HepG2 (cell line): ENCODE data around the gene ETV5. TPM values are rescaled to one million over a fixed set of nuclear protein-coding genes. Genes with fewer than 3 reads are reported as not detected.

Source experiments
- ARHGAP35 ChIP-seq: sonication (generic); formaldehyde crosslinking; IDR thresholded peaks from 2 replicates; pipeline ENCODE4 v1.9.0; 2022; ENCODE audit warnings: mild to moderate bottlenecking, inconsistent platforms, moderate library complexity, missing genetic modification reagents, borderline replicate concordance
- BCL6 ChIP-seq: IDR thresholded peaks from 2 replicates; pipeline ENCODE4 v1.6.1; 2016; ENCODE audit warnings: missing genetic modification reagents, missing compliant biosample characterization
- BRD4 ChIP-seq: sonication (generic); formaldehyde crosslinking; IDR thresholded peaks from 2 replicates; pipeline ENCODE4 v1.4.0; 2020; ENCODE audit warnings: missing genetic modification reagents
- HNF4A ChIP-seq: sonication (generic); formaldehyde crosslinking; IDR thresholded peaks from 2 replicates; pipeline ENCODE4 v1.4.0; 2020; ENCODE audit warnings: missing genetic modification reagents
- KLF6 ChIP-seq: IDR thresholded peaks from 2 replicates; pipeline ENCODE4 v1.8.0; 2016; ENCODE audit warnings: missing biosample characterization, missing genetic modification reagents
- REPIN1 ChIP-seq: sonication (generic); formaldehyde crosslinking; IDR thresholded peaks from 2 replicates; pipeline ENCODE4 v1.8.0; 2022; ENCODE audit warnings: missing genetic modification reagents, low read depth, mild to moderate bottlenecking, borderline replicate concordance
- TBX3 ChIP-seq: fragments of 450-650 bp; IDR thresholded peaks from 2 replicates; pipeline ENCODE4 v1.6.1; 2017; ENCODE audit warnings: antibody characterized with exemption, mild to moderate bottlenecking, inconsistent platforms, borderline replicate concordance
- TCF7 ChIP-seq: sonication (generic); IDR thresholded peaks from 2 replicates; pipeline ENCODE4 v1.6.1; 2016; ENCODE audit warnings: antibody characterized with exemption, low read depth
- XBP1 ChIP-seq: sonication (generic); formaldehyde crosslinking; IDR thresholded peaks from 2 replicates; pipeline ENCODE4 v1.5.0; 2020; ENCODE audit warnings: missing genetic modification reagents
- ZFAT ChIP-seq: sonication (generic); formaldehyde crosslinking; conservative IDR thresholded peaks from 2 replicates; pipeline ENCODE4 v1.8.1; 2023; ENCODE audit warnings: missing genetic modification reagents, inconsistent platforms
- ZNF678 ChIP-seq: sonication (generic); formaldehyde crosslinking; IDR thresholded peaks from 2 replicates; pipeline ENCODE4 v1.4.0; 2020; ENCODE audit warnings: mild to moderate bottlenecking, missing genetic modification reagents
- ZSCAN29 ChIP-seq: sonication (generic); formaldehyde crosslinking; conservative IDR thresholded peaks from 2 replicates; pipeline ENCODE4 v1.4.0; 2020; ENCODE audit warnings: mild to moderate bottlenecking, missing genetic modification reagents
- polyA plus RNA-seq, 8 experiments: library from polyadenylated mRNA; depleted of rRNA in 3 of 8; stranded (reverse) in 7 of 8; unstranded in 1 of 8; fragments of >200 nt; fragmentation: Illumina TruSeq in 4 of 8; extraction: Trizol in 4 of 8; gene quantifications; 2 replicates each; pipeline versions ENCODE4 v1.2.1 to v1.2.3, GENCODE V29; 2011 to 2016; ENCODE audit warnings: low read depth in 4 of 8, missing spikeins in 1 of 8, mixed read lengths in 1 of 8; ENCODE audit not compliant: insufficient read depth in 1 of 8
- total RNA-seq, 5 experiments: library from RNA; depleted of rRNA; stranded (reverse); fragments of >200 nt; fragmentation: Illumina TruSeq; extraction: Trizol; gene quantifications; 2 replicates each; pipeline ENCODE4 v1.2.3, GENCODE V29; 2016; ENCODE audit warnings: low read depth in 1 of 5
- TF ChIP-seq, protein P1 (sequence below): sonication (generic); formaldehyde crosslinking; IDR thresholded peaks from one replicate; pipeline ENCODE4 v1.5.1; 2020; ENCODE audit warnings: mild to moderate bottlenecking, missing genetic modification reagents; ENCODE audit errors: not compliant biosample characterization
- TF ChIP-seq, protein P2 (sequence below): sonication (generic); formaldehyde crosslinking; IDR thresholded peaks from 2 replicates; pipeline ENCODE4 v1.4.0; 2020; ENCODE audit warnings: missing genetic modification reagents, borderline replicate concordance
- TF ChIP-seq, protein P3 (sequence below): sonication (generic); formaldehyde crosslinking; IDR thresholded peaks from 2 replicates; pipeline ENCODE4 v1.4.0; 2020; ENCODE audit warnings: missing genetic modification reagents; ENCODE audit errors: not compliant biosample characterization

ETV5 gene
- total and polyA plus RNA-seq, 2 of the 13 experiments (the other 11 are each of a cell fraction or from before 2014, with no cell fraction given), result 52.9 to 57.2 TPM

DNA sequence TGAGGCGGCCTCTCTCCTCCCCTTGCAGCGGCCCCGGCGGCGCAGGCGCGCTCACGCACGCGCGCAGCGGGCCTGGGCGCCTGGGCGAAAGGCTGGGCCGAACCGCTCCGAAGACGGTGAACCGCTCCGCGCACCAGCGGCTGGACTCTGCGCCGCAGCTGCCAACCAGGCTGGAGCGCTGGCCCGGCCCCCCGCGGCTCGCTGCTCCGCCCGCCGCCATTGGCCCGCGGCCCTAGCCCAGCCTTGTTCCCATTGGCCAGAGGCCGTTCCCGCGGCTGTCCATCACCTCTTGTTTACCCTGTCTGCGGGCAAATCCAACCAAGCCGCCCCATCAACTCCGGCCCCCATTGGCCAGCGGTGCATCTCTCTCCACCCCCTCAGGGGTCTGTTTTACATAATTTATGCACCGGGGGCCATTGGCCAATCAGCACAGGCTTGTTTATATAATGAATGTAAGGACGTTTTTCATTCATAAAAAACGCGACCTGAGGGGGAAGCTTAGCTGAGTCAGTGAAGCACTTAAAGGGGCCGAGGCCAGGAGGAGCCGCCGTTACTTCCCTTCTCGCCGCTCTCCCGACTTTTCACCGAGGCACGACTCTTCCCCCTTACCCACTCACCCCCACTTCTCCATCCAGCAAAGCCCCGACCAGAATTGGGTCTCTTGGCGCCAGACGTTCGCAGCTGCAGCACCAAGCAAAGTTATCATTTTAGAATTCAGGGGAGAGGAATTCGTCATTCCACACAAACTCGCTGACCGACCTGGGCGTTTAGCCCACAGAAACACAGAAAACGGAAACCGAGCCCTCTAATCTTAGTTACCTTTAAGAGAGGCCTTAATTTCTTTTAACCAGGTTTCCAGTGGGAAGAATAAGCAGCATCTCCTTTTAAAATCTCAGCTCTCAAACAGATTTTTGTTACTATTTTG, at the start of gene ETV5 (continued):
- TF ChIP-seq, protein P1, sequence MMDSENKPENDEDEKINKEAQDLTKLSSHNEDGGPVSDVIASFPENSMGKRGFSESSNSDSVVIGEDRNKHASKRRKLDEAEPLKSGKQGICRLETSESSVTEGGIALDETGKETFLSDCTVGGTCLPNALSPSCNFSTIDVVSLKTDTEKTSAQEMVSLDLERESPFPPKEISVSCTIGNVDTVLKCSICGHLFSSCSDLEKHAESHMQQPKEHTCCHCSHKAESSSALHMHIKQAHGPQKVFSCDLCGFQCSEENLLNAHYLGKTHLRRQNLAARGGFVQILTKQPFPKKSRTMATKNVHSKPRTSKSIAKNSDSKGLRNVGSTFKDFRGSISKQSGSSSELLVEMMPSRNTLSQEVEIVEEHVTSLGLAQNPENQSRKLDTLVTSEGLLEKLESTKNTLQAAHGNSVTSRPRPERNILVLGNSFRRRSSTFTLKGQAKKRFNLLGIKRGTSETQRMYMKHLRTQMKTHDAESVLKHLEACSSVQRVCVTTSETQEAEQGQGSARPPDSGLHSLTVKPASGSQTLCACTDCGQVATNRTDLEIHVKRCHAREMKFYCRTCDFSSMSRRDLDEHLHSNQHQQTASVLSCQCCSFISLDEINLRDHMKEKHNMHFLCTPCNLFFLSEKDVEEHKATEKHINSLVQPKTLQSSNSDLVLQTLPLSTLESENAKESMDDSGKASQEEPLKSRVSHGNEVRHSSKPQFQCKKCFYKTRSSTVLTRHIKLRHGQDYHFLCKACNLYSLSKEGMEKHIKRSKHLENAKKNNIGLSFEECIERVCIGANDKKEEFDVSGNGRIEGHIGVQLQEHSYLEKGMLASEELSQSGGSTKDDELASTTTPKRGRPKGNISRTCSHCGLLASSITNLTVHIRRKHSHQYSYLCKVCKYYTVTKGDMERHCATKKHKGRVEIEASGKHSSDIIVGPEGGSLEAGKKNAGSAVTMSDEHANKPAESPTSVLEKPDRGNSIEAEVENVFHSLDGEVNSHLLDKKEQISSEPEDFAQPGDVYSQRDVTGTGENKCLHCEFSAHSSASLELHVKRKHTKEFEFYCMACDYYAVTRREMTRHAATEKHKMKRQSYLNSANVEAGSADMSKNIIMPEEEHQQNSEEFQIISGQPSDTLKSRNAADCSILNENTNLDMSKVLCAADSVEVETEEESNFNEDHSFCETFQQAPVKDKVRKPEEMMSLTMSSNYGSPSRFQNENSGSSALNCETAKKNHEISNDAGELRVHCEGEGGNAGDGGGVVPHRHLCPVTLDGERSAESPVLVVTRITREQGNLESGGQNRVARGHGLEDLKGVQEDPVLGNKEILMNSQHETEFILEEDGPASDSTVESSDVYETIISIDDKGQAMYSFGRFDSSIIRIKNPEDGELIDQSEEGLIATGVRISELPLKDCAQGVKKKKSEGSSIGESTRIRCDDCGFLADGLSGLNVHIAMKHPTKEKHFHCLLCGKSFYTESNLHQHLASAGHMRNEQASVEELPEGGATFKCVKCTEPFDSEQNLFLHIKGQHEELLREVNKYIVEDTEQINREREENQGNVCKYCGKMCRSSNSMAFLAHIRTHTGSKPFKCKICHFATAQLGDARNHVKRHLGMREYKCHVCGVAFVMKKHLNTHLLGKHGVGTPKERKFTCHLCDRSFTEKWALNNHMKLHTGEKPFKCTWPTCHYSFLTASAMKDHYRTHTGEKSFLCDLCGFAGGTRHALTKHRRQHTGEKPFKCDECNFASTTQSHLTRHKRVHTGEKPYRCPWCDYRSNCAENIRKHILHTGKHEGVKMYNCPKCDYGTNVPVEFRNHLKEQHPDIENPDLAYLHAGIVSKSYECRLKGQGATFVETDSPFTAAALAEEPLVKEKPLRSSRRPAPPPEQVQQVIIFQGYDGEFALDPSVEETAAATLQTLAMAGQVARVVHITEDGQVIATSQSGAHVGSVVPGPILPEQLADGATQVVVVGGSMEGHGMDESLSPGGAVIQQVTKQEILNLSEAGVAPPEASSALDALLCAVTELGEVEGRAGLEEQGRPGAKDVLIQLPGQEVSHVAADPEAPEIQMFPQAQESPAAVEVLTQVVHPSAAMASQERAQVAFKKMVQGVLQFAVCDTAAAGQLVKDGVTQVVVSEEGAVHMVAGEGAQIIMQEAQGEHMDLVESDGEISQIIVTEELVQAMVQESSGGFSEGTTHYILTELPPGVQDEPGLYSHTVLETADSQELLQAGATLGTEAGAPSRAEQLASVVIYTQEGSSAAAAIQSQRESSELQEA (CRISPR knock-in tag), result no peak
- TF ChIP-seq BCL6 (CRISPR knock-in tag), result no peak
- TF ChIP-seq KLF6 (CRISPR knock-in tag), result peak; percentile 67; the same call in 1 of the 2 replicates
- TF ChIP-seq ZSCAN29 (CRISPR knock-in tag), result no peak; the same call in 1 of the 2 replicates
- no peak for TF ChIP-seq ARHGAP35
- TF ChIP-seq XBP1, result no peak
- TF ChIP-seq HNF4A, result peak; percentile 50; the same call in 1 of the 2 replicates
- TF ChIP-seq, protein P2, sequence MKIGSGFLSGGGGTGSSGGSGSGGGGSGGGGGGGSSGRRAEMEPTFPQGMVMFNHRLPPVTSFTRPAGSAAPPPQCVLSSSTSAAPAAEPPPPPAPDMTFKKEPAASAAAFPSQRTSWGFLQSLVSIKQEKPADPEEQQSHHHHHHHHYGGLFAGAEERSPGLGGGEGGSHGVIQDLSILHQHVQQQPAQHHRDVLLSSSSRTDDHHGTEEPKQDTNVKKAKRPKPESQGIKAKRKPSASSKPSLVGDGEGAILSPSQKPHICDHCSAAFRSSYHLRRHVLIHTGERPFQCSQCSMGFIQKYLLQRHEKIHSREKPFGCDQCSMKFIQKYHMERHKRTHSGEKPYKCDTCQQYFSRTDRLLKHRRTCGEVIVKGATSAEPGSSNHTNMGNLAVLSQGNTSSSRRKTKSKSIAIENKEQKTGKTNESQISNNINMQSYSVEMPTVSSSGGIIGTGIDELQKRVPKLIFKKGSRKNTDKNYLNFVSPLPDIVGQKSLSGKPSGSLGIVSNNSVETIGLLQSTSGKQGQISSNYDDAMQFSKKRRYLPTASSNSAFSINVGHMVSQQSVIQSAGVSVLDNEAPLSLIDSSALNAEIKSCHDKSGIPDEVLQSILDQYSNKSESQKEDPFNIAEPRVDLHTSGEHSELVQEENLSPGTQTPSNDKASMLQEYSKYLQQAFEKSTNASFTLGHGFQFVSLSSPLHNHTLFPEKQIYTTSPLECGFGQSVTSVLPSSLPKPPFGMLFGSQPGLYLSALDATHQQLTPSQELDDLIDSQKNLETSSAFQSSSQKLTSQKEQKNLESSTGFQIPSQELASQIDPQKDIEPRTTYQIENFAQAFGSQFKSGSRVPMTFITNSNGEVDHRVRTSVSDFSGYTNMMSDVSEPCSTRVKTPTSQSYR (CRISPR knock-in tag), result no peak; the same call in 1 of the 2 replicates
- TF ChIP-seq, protein P3, sequence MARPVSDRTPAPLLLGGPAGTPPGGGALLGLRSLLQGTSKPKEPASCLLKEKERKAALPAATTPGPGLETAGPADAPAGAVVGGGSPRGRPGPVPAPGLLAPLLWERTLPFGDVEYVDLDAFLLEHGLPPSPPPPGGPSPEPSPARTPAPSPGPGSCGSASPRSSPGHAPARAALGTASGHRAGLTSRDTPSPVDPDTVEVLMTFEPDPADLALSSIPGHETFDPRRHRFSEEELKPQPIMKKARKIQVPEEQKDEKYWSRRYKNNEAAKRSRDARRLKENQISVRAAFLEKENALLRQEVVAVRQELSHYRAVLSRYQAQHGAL (CRISPR knock-in tag), result no peak
- 0 out of 2 replicates have a peak, but pooled peaks have one; percentile 59 for TF ChIP-seq ZNF678 (CRISPR knock-in tag)
- TF ChIP-seq TBX3, result no peak
- no peak for TF ChIP-seq ZFAT (CRISPR knock-in tag)
- TF ChIP-seq TCF7, result no peak
- TF ChIP-seq BRD4 (CRISPR knock-in tag), result no peak
- no peak; the same call in 1 of the 2 replicates for TF ChIP-seq REPIN1 (CRISPR knock-in tag)
